GM19455 (cell line): ENCODE measurements around the gene CLIP2.
"Not testable (repeated sequence)": the region's sequence is repeated elsewhere in the genome, so short reads cannot be mapped to it uniquely, and the experiment has no call there.

Experiments used
- ATAC-seq: cut with Tn5 transposase; IDR thresholded peaks from one replicate; pipeline ENCODE4 v1.9.1; 2021; ENCODE audit not compliant: unreplicated experiment

Gene CLIP2

DNA sequence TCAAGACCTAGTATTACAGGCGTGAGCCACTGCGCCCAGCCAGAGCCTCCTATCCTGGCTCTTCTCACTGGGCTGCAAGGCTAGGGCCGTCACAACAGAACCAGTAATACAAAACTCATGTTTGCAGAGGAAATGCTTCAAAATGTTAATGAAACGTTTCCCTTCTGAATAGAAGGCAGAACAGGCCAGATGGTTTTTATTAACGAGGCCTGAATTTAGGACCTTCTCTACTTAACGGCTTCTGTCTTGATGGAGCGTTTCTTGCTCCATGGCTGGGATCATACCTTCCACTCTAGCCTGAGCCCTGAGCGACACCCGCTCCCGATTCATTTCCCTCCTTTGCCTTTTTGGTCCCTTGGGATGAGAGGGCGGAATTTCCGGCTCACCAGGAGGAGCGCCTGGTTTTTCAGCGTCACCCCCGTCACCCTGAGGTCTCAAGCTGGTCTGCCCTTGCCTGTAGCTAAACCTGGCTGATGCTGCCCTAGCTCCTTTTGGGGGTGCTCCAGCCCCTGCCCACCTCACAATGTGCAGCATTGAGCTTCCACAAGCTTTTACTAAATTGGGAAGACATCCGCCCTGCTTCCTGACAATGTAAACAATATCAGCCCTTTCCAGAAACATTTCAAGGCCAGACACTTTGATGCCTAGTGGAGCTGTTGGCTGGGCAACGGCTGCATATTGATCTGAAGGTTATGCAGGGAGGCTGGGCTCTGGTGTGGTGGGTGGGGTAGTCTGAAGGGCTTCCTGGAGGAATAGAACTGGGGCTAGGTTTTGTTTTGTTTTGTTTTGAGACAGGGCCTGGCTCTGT is 5.2 kb downstream of the CLIP2 start:
- ATAC-seq: no peak

DNA sequence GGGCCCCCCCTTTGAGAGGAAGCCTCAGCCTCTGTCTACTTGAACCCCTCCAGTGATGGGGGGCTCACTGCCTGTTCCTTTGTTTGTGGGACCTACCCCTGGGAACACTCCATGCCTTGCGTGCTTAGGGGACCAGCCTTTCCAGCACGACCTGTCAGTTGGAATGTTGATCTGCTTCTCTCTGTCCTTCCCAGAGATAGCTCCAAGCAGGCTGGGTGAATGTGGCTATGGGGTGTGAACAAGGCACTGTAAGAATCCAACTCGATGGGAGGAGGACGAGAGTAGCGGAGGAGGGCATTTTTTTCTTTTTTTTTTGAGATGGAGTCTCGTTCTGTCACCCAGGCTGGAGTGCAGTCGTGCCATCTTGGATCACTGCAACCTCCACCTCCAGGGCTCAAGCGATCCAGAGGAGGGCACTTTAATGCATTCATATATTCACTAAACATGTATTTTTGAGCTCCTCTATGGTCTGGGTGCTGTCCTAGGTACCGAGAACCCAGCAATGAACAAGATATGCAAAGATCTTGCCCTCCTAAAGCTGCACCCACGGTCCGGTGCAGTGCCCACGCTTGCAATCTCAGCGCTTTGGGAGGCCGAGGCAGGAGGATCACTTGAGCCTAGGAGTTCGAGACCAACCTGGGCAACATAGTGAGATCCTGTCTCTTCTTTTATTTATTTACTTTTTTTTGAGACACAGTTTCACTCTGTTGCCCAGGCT is 8.5 kb downstream of the CLIP2 start:
- no peak for ATAC-seq

DNA sequence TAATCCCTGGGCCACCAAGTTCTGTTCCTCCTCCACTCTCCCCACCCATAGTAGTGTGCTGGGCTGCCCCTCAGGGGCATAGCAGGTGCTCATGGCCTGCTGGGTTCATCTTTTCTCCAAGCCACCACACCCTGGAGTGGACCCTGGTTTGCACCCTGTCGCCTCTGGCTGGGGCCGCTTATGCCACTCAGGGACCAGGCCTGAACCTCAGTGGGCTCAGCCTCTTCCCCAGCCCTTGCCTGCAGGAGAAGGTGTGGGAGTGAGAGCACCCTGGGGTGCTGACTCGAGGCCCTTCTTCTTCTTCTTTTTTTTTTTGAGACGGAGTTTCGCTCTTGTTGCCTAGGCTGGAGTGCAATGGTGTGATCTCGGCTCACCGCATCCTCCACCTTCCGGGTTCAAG is 10.2 kb downstream of the CLIP2 start:
- no peak for ATAC-seq

DNA sequence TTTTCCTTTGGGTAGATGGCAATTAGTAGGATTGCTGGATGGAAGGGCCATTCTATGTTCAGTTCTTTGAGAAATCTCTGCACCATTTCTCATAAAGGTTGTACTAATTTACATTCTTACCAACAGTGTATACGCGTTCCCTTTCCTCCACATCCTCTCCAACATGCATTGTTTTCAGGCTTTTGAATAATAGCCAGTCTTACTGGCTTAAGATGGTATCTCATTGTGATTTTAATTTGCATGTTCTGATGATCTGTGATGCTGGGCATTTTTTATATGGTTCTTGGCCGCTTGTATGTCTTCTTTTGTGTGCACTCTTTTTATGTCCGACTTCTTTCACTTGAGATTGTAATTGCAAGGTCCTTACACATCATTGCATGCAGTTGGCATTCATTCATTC is 11.7 kb downstream of the CLIP2 start:
- ATAC-seq: no peak

DNA sequence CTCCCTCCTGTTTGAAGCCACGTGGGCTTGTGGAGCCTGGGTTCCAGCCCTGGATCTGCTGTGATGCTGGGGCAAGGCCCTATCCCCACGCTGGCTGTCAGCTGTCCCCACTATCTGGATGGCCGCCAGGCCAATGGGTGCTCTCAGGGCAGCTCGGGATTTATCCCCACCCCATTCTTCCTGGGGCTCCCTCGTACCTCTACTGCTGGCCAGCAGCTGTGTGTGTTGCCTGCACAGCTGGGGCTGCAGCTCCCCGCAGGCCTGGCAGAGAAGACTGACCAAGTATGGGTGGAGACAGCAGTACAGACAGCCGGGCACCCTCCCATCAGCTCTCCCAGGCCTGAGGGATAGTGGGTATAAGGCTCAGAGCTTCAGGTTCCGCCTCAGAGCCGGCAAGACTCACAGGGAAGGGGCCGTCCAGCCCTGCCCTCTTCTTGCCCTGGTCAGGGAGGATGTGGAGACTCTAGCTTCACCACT is 13.6 kb downstream of the CLIP2 start:
- ATAC-seq: no peak

DNA sequence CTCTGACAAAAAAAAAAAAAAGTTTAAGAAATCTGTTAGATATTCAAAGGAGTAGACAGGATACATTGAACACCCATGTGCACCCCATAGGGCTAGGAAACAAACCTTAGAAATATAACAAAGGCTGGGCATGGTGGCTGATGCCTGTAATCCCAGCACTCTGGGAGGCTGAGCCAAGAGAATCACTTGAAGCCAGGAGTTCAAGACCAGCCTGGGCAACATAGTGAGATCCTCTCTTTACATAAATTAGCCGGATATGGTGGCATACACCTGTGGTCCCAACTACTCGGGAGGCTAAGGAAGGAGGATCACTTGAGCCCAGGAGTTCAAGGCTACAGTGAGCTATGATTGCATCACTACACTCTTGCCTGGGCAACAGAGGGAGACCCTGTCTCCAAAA is 15.3 kb downstream of the CLIP2 start:
- no peak for ATAC-seq

DNA sequence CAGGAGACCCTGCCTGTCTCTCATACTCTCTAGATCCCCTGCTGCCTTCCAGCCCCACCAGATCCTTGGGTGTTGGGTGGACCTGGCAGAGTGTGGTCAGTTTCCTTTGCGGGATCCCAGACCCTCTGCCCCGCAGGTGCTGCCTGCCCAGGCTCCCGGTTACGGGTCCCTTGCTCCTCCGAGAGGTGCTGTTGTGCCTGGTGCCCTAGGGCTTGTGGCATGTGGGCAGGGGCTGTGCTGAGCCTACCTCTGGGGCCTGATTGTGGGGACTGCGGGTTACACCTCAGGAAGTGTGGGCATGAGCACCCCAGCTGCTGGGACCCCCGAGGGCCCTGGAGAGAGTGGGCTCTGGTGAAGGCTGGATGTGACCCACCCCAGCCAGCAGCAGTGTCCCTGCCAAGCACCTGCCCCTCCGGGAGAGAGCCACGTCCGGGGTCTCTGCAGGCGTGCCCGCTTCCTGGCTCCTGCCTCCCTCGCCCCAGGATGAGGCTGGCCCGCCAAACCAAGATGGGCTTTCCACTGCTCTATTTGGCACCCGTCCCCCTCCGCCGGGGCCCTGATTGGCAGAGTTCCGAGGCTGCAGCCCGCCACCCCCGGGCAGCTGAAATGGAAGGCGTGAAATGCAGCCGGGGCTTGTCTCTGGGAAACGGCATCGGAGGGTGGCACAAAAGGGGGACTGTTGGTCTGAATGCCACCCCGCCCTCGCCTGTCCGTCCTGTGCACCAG is 17.0 kb downstream of the CLIP2 start:
- ATAC-seq: no peak

DNA sequence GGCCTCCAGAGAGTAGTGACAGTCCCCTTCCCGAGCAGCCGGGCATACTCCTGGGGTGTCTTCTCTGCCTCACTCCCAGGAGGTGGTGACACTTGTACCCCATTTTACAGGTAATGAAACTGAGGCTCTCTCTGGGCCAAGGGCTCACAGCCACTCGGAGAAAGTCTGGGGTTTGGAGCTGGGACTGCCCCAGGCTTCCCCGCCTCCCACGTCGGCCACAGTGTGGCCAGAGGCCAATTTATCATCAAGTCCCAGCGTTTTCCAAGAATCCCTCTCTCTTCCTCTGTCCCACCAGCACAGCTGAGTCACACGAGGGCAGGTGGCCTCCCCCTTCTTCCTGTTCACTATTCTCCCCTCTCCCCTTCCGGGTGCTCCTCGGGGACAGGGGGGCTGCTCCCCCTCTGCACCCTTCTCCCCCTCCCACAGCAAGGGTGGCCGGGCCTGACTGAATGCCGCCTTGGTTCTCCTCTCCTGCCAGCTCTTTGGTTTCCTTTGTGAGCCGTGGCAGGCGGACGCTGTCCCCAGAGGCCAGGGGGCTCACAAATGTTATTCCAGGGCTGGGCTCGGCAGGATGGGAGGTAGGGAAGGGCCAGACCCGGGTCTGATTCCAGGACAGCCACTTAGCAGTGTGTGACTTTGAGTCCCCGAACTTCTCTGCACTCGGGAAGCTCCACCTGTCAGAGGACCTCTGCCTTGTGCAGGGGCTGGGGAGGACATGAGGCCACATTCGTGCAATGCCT is 17.7 kb downstream of the CLIP2 start:
- ATAC-seq: no peak

DNA sequence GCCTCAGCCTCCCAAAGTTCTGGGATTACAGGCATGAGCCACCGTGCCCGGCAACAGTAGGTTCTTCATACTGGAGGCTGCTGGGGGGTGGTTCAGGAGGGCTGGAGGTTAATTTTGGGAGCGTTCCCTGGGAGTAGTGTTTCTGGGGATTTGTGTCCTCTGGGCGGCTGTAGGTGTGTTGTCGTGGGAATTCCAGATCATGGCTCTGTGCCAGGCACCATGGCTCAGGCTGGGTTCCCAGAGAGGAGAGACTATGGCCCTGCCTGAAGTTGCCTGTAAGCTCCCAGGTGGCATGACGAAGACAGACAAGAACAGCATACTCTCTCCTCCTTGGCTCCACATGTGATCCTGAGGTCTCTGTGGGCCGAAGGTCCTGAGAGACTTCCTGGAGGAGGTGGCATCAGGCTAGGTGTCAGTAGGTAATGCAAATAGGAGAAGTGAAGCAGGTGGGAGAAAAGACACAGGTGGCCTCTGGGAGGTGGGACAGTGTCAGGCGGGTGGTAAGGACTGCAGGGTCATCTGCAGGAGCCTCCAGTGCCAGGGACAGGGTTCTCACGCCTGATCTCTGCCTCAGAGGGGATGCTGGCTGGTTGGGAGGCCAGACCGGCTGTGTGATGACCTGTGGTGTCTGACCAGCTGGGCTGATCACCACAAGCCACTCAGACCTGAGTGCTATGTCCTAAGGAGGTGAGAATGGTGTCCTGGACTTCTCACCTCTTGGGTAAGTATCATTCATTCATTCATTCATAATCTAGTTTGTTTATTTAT is 18.7 kb downstream of the CLIP2 start:
- ATAC-seq: no peak

DNA sequence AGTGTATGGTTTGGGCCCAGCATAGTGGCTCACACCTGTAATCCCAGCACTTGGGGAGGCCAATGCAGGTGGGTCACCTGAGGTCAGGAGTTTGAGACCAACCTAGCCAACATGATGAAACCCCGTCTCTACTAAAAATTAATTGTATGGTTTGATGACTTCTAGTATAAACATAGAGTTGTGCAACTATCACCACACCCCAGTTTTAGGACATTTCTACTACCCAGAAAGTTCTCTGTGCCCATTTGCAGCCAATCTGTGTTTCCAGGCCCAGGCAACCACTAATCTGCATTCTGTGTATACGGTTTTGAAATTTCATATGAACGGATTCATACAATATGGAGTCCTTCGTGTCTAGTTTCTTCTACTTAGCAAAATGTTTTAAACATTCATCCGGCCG is 20.0 kb downstream of the CLIP2 start:
- ATAC-seq: no peak

DNA sequence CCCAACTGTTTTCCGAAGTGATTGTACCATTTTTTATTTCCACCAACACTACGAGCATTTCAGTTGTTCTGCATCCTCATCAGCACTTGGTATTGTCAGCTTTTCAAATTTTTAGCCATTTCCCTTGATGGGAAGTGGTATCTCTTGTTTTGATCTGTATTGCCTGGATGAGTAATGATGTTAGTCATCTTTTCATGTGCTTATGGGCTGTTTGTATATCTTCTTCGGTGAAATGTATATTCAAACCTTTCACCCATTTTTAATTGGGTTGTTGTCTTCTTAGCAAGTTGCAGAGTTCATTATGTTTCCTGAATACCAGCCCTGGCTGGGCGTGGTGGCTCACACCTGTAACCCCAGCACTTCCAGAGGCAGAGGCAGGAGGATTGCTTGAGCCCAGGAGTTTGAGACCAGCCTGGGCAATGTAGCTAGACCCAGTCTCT is 22.1 kb downstream of the CLIP2 start:
- ATAC-seq: no peak

DNA sequence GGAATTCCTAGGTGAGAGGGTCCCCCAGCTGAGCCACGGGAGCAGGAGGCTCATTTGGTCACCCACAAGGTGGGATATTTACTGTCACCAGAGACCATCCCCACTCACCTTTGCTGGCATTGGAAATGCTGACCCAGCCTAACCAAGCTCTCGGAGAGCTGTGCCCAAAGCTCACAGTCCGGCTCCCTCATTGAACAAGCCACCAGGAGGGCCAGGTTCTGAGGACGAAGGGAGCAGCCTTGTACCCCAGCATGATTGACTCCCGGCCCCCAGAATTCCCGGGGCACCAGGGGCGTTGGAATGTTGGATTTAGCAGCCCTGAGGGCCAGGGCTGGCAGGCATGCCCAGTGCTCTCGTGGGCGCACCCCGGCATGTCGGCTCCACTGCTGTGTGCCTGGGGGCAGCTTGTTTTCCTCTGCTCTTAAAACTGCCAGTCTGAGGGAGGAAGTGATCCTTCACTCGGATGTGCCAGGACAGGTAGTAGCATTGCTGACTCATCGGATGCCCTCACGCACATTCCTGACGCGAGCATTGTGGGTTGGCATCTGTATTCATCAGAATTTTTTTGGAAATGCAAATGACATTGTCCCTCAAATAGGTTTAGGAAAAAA is 23.3 kb downstream of the CLIP2 start:
- ATAC-seq: no peak

DNA sequence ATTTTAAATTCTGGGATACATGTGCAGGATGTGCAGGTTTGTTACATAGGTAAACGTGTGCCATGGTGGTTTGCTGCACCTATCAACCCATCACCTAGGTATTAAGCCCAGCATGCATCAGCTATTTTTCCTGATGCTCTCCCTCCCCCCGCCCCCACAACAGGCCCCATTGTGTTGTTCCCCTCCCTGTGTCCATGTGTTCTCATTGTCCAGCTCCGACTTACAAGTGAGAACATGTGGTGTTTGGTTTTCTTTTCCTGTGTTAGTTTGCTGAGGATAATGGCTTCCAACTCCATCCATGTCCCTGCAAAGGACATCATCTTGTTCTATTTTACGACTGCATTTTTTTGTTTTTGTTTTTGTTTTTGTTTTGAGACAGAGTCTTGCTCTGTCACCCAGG is 26.7 kb downstream of the CLIP2 start:
- not testable (repeated sequence) for ATAC-seq

DNA sequence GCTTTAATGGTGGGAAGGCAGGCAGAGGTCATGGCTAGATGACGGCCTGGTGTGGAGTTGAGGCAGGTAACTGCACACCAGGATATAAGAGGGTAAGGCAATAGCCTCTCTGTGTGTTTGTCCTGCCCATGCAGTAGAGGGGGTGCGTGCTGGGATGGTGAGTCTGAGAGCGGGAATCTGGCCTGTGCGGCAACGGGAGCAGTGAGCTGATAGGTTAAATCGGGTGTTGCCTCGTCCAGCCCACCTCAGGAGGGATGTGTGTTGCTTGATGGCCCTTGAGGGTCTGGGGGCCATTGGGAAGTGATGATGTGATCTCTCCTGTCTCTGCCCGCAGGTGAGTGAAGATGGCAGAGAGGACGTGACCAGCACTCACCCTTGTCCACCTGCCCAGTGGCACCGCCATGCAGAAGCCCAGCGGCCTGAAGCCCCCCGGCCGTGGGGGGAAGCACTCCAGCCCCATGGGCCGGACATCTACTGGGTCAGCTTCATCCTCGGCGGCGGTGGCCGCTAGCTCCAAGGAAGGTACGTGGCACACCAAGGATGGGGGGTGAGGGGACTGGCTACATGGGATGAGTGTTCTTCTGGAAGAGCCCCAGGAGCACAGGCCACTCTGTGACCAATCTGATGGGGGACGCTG is 28.1 kb downstream of the CLIP2 start:
- ATAC-seq: no peak

DNA sequence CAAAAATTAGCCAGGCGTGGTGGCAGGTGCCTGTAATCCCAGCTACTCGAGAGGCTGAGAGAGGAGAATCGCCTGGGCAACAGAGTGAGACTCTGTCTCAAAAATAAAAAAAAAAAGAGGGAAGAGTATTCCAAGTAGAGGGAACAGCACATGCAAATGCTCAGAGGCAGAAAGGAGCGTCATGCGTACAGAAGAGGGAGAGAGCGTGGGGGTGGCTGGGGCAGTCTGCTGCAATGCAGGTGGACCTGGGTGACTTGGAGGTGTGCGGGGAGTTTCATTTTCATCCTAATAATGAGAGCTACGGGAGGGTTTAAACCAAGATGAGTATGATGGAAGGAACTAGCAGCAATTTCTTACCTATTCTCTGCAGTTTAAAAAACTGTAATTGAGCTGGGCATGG is 28.8 kb downstream of the CLIP2 start:
- no peak for ATAC-seq

DNA sequence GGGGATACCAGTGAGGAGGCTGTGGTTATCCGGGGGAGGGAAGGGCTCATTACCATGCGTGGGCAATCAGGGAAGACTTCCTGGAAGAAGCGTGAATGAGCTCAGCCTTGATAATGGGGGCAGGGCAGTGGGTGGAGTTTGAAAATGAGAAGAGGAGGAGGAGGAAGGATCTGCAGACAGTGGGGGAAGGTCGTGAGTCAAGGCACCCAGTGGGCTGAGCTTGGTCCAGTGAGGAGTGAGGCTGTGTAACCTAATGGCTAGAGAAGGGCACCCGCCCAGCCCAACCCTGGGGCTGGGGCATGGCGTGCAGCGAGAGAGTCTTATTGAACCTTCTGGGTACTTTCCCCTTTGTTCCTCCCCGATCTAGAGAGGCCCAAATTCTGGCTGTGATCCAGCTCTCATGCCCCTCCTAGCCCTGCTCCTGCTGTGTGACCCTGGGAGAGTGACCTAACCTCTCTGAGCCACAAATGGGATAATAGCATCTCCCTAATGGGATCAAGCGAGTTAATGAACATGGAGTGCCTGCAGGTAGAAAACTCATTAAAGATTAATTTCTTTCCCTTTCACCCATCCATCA is 31.5 kb downstream of the CLIP2 start:
- no peak for ATAC-seq

DNA sequence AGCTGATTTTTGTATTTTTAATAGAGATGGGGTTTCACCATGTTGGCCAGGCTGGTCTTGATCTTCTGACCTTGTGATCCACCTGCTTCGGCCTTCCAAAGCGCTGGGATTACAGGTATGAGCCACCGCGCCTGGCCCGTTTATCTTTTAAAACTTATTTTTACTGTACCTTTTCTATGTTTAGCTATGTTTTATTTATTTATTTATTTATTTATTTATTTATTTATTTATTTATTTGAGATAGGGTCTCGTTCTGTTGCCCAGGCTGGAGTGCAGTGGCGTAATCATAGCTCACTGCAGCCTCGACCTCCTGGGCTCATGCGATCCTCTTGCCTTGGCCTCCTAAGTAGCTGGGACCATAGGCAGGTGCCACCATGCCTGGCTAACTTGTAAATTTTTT is 33.7 kb downstream of the CLIP2 start:
- ATAC-seq: not testable (repeated sequence)

DNA sequence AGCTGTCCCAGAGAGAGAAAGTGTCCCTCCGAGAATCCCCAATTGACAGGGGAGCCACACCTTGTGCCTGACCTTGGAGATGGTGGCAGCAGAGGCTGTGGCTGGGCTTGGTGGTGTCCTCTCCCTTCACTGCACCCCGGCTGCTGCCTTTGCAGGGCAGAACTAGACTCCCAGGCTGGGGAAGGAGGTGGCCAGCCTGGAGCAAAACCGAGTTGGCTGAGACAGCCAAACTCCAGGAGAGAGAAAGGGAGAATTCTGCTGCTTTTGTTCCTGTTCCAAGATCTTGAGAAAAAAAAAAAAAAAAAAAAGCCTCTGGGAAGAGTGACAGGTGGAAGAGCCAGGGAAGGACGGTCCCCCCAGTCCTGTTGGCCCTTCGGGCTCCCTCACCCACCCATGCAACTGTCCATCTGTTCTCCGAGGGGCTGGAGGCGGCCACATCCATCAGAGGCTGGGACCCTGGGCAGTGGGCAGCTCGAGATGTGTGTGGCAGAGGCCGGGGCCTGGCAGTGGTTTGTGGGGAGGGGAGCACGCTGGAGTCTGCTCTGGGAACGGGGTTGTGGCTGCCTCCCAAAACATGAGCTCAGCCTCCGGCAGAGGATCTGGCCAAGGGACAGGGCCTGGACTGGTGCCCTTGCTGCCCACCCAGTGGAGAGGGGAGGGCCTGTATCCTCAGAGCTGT is 35.5 kb downstream of the CLIP2 start:
- no peak for ATAC-seq

DNA sequence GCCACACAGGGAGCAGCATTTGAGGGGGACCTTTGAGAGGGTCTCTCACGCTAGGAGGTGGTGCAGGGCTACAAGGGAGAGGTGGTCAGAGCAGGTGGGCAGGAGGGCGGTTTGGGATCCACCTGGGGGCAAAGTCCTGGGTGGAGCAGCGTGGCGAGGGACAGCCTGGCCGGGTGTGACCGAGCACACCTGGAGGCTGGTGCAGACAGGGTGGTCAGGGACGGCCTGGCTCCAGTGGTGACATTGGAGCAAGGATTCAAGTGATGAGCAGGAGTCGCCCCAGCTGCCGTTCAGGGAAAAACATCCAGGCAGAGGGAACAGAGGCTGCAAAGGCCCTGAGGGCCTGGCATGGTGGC is 36.0 kb downstream of the CLIP2 start:
- ATAC-seq: no peak
